ENCODE data around the gene ZNF236. TPM values are rescaled to one million over a fixed set of nuclear protein-coding genes. Genes with fewer than 3 reads are reported as not detected.

The ZNF236 gene
- polyA plus RNA-seq, 1 donor from 2014 or later: 7.7 TPM

- Histone ChIP-seq H3F3A (ENCODE audit: insufficient read depth, low read length, poor library complexity, severe bottlenecking) (no peaks in the 10 kb centered on the region), H2AFZ (ENCODE audit: low read depth, low read length) (no peak overlapping the region), H3K4me3 (ENCODE audit: low read length) (no peak overlapping the region), H3K4me2 (ENCODE audit: low read length) (no peak overlapping the region), H4K20me1 (ENCODE audit: insufficient read depth) (no peaks in the 10 kb centered on the region), H3K9me3 (ENCODE audit: low read length) (no peaks in the 10 kb centered on the region), H3K27ac (ENCODE audit: low read length) (no peak overlapping the region), H3K27me3 (ENCODE audit: insufficient read depth, low read depth, low read length) (no peaks in the 10 kb centered on the region), H3K9ac (ENCODE audit: low read length) (no peak overlapping the region), H3K9me2 (ENCODE audit: insufficient read depth, low read length) (no peaks in the 10 kb centered on the region), H3K79me2 (replicated peaks; ENCODE audit: insufficient read depth, low read length) (no peaks in the 10 kb centered on the region), H3K36me3 (ENCODE audit: insufficient read depth, low read length) (peaks cover 8% of the 10 kb centered on the region)
- TF ChIP-seq REST (IDR thresholded peaks at IDR 0.05; ENCODE audit: borderline replicate concordance) (no peak), EZH2 (IDR thresholded peaks at IDR 0.05; ENCODE audit: borderline replicate concordance, insufficient read depth, low read length, poor library complexity, severe bottlenecking) (no peak), RAD21 (conservative IDR thresholded peaks at IDR 0.05) (no peak), SMC3 (conservative IDR thresholded peaks at IDR 0.05; ENCODE audit: poor library complexity) (no peak), POLR2AphosphoS5 (IDR thresholded peaks at IDR 0.05) (no peak), TAF1 (IDR thresholded peaks at IDR 0.05; ENCODE audit: low read depth) (no peak), CTCF (IDR thresholded peaks at IDR 0.05; ENCODE audit: poor library complexity, severe bottlenecking) (no peak), MXI1 (conservative IDR thresholded peaks at IDR 0.05; ENCODE audit: poor library complexity, severe bottlenecking) (no peak), EP300 (conservative IDR thresholded peaks at IDR 0.05; ENCODE audit: poor library complexity, severe bottlenecking) (no peak)
These were observed 126.0 kb downstream of the ZNF236 start for GRCh38 chr18:76948345-76948744.

- peaks cover 8% of the 10 kb centered on the region for H3K36me3 ChIP-seq (ENCODE audit: insufficient read depth, low read length)
- no peak for TF ChIP-seq MXI1 (conservative IDR thresholded peaks at IDR 0.05; ENCODE audit: poor library complexity, severe bottlenecking)
- TF ChIP-seq RAD21 (conservative IDR thresholded peaks at IDR 0.05): no peak
- H3K4me3 ChIP-seq (ENCODE audit: low read length): no peak overlapping the region
- H3F3A ChIP-seq (ENCODE audit: insufficient read depth, low read length, poor library complexity, severe bottlenecking): no peaks in the 10 kb centered on the region
- H2AFZ ChIP-seq (ENCODE audit: low read depth, low read length): no peak overlapping the region
- H3K9ac ChIP-seq (ENCODE audit: low read length): no peak overlapping the region
- H3K27ac ChIP-seq (ENCODE audit: low read length): no peak overlapping the region
- H4K20me1 ChIP-seq (ENCODE audit: insufficient read depth): no peaks in the 10 kb centered on the region
- no peaks in the 10 kb centered on the region for H3K27me3 ChIP-seq (ENCODE audit: insufficient read depth, low read depth, low read length)
- H3K4me2 ChIP-seq (ENCODE audit: low read length): no peak overlapping the region
- no peaks in the 10 kb centered on the region for H3K9me2 ChIP-seq (ENCODE audit: insufficient read depth, low read length)
- H3K9me3 ChIP-seq (ENCODE audit: low read length): no peaks in the 10 kb centered on the region
- H3K79me2 ChIP-seq (replicated peaks; ENCODE audit: insufficient read depth, low read length): no peaks in the 10 kb centered on the region
These were observed 129.3 kb downstream of the ZNF236 start for GRCh38 chr18:76951456-76952247.

Measured in neural cell (in vitro differentiated cells).